DOHH2 (cell line): ENCODE results near the gene RAMP3.

Source experiments
- EZH2phosphoT487 ChIP-seq: fragments of 200-600 bp; sonication (generic); IDR thresholded peaks from 2 replicates; pipeline ENCODE4 v1.6.1; 2017; ENCODE audit warnings: borderline replicate concordance, mild to moderate bottlenecking, antibody characterized with exemption, low read length, moderate library complexity, mixed read lengths
- TF ChIP-seq, protein P1 (sequence below): fragments of 200-600 bp; sonication (generic); IDR thresholded peaks from one replicate; pipeline ENCODE4 v1.5.1; 2014; ENCODE audit warnings: antibody characterized with exemption, mild to moderate bottlenecking, low read depth, low read length; ENCODE audit not compliant: poor library complexity, severe bottlenecking

GRCh38 chr7:45217358-45217757 lies 59.8 kb downstream of the RAMP3 start:
- TF ChIP-seq, protein P1, sequence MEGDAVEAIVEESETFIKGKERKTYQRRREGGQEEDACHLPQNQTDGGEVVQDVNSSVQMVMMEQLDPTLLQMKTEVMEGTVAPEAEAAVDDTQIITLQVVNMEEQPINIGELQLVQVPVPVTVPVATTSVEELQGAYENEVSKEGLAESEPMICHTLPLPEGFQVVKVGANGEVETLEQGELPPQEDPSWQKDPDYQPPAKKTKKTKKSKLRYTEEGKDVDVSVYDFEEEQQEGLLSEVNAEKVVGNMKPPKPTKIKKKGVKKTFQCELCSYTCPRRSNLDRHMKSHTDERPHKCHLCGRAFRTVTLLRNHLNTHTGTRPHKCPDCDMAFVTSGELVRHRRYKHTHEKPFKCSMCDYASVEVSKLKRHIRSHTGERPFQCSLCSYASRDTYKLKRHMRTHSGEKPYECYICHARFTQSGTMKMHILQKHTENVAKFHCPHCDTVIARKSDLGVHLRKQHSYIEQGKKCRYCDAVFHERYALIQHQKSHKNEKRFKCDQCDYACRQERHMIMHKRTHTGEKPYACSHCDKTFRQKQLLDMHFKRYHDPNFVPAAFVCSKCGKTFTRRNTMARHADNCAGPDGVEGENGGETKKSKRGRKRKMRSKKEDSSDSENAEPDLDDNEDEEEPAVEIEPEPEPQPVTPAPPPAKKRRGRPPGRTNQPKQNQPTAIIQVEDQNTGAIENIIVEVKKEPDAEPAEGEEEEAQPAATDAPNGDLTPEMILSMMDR: no peak
- no peak for TF ChIP-seq EZH2phosphoT487
